HCT116 (cell line): ENCODE results near the gene FAM98C. TPM values are rescaled to one million over a fixed set of nuclear protein-coding genes. Genes with fewer than 3 reads are reported as not detected.

Experiments
- ATAC-seq: fragments of 200-7000 bp; cut with Tn5 transposase; 2 replicates; pipeline ENCODE4 v1.9.1; 2020; ENCODE audit warnings: mild to moderate bottlenecking, moderate library complexity
- BruUV-seq: library from RNA; stranded (reverse); fragments of 400-500 nt; replicated peaks from 2 replicates; lab custom pipeline; 2021; lab: Mats Ljungman, UMichigan
- CTCF ChIA-PET: fragments of 300-600 bp; sonication (Branson Sonifier 250); formaldehyde crosslinking; loops from one replicate; lab custom pipeline; 2021; ENCODE audit warnings: antibody characterized with exemption; lab: Charles Lee
- POLR2A ChIA-PET: fragments of 300-600, 350-600 bp; sonication (Branson Sonifier 250); formaldehyde crosslinking; loops from one replicate; lab custom pipeline; 2021; ENCODE audit warnings: antibody characterized with exemption; lab: Charles Lee
- RAD21 ChIA-PET, 2 experiments: fragments of 300-600 bp; sonication (Branson Sonifier 250); formaldehyde crosslinking; loops; one replicate each; lab custom pipeline; 2023; ENCODE audit warnings: low total read pairs in 2 of 2; ENCODE audit not compliant: uncharacterized antibody in 2 of 2, unreplicated experiment in 2 of 2, low non-redundant PET in 1 of 2; lab: Charles Lee
- DNase-seq: peaks from one replicate; pipeline ENCODE4 v3.0.0-alpha.2; 2010; ENCODE audit warnings: low read depth, low spot score
- H2AFZ ChIP-seq: fragments of 200-600 bp; shearing (Covaris generic), sonication (generic); 2 replicates; pipeline ENCODE4 v1.6.1; 2017; ENCODE audit warnings: low read depth, mixed run types, mixed read lengths, antibody characterized with exemption, low read length; ENCODE audit not compliant: poor library complexity, severe bottlenecking
- H3K27ac ChIP-seq: 2 replicates; pipeline ENCODE4 v1.5.1; 2012; ENCODE audit warnings: low read depth, low read length
- H3K27me3 ChIP-seq: fragments of 200-600 bp; sonication (generic); 2 replicates; pipeline ENCODE4 v1.6.1; 2016; ENCODE audit warnings: mixed run types, low read length, mixed read lengths; ENCODE audit not compliant: insufficient read depth
- H3K36me3 ChIP-seq, 2 experiments: fragments of 200-500 bp in 1 of 2; fragments of 200-600 bp in 1 of 2; sonication (Bioruptor generic) in 1 of 2; sonication (generic) in 1 of 2; 2 replicates each; pipeline versions ENCODE4 v1.5.1 to v1.6.1; 2014 to 2016; ENCODE audit warnings: low read length in 2 of 2, inconsistent platforms in 1 of 2, mixed read lengths in 1 of 2, mixed run types in 1 of 2; ENCODE audit not compliant: insufficient read depth in 2 of 2, control insufficient read depth in 1 of 2
- H3K4me1 ChIP-seq, 2 experiments: fragments of 200-600 bp in 1 of 2; sonication (generic) in 1 of 2; 2 replicates each; pipeline versions ENCODE4 v1.5.1 to v1.6.1; 2012 to 2017; ENCODE audit warnings: low read length in 2 of 2, inconsistent platforms in 1 of 2, mild to moderate bottlenecking in 1 of 2, mixed read lengths in 1 of 2, mixed run types in 1 of 2, moderate library complexity in 1 of 2; ENCODE audit not compliant: insufficient read depth in 2 of 2, control insufficient read depth in 1 of 2
- H3K4me2 ChIP-seq: fragments of 200-600 bp; sonication (generic); 2 replicates; pipeline ENCODE4 v1.6.1; 2017; ENCODE audit warnings: mixed run types, low read length, mixed read lengths
- H3K4me3 ChIP-seq, 2 experiments: fragments of 200-600 bp in 1 of 2; sonication (generic) in 1 of 2; replicated peaks in 1 of 2; 2 replicates each; pipeline ENCODE4 v1.5.1; 2011 to 2016; ENCODE audit warnings: low read length in 2 of 2, control low read depth in 1 of 2, low read depth in 1 of 2, mild to moderate bottlenecking in 1 of 2, mixed read lengths in 1 of 2, mixed run types in 1 of 2
- H3K79me2 ChIP-seq: fragments of 200-600 bp; sonication (generic); 2 replicates; pipeline ENCODE4 v1.6.1; 2017; ENCODE audit warnings: mild to moderate bottlenecking, mixed run types, low read length, moderate library complexity, mixed read lengths; ENCODE audit not compliant: insufficient read depth
- H3K9ac ChIP-seq: fragments of 200-600 bp; sonication (generic); 2 replicates; pipeline ENCODE4 v1.6.1; 2016; ENCODE audit warnings: low read length, mixed read lengths
- H3K9me2 ChIP-seq: fragments of 200-600 bp; sonication (generic), shearing (Covaris generic); 2 replicates; pipeline ENCODE4 v1.6.1; 2017; ENCODE audit warnings: mixed run types, mild to moderate bottlenecking, moderate library complexity; ENCODE audit not compliant: insufficient read depth
- H3K9me3 ChIP-seq, 2 experiments: fragments of 200-500 bp in 1 of 2; fragments of 200-600 bp in 1 of 2; sonication (Bioruptor generic) in 1 of 2; sonication (generic) in 1 of 2; 2 replicates each; pipeline ENCODE4 v1.6.1; 2014 to 2017; ENCODE audit warnings: low read length in 2 of 2, mixed read lengths in 2 of 2, inconsistent platforms in 1 of 2, low read depth in 1 of 2, mild to moderate bottlenecking in 1 of 2, mixed run types in 1 of 2, moderate library complexity in 1 of 2; ENCODE audit not compliant: control insufficient read depth in 1 of 2, insufficient read depth in 1 of 2
- H4K20me1 ChIP-seq: fragments of 200-600 bp; sonication (generic), shearing (Covaris generic); 2 replicates; pipeline ENCODE4 v1.6.1; 2017; ENCODE audit warnings: mixed run types, mild to moderate bottlenecking, moderate library complexity; ENCODE audit not compliant: insufficient read depth
- CBX3 ChIP-seq: IDR thresholded peaks from 2 replicates; pipeline ENCODE4 v1.6.1; 2012; ENCODE audit warnings: low read depth
- CEBPB ChIP-seq: IDR thresholded peaks from 2 replicates; pipeline ENCODE4 v1.6.1; 2012; ENCODE audit warnings: low read depth
- EZH2 ChIP-seq: fragments of 200-600 bp; sonication (generic); IDR thresholded peaks from 2 replicates; pipeline ENCODE4 v1.6.1; 2017; ENCODE audit warnings: antibody characterized with exemption, mixed run types
- JUND ChIP-seq: IDR thresholded peaks from 2 replicates; pipeline ENCODE4 v1.6.1; 2012
- POLR2A ChIP-seq: IDR thresholded peaks from 2 replicates; pipeline ENCODE4 v1.7.0; 2011; ENCODE audit warnings: borderline replicate concordance; ENCODE audit not compliant: insufficient read depth, insufficient read length; ENCODE audit errors: extremely low read depth
- SIN3A ChIP-seq: IDR thresholded peaks from 2 replicates; pipeline ENCODE4 v1.6.1; 2012; ENCODE audit warnings: low read depth
- SRF ChIP-seq: IDR thresholded peaks from 2 replicates; pipeline ENCODE4 v1.6.1; 2012; ENCODE audit warnings: low read depth
- TCF7L2 ChIP-seq: IDR thresholded peaks from 2 replicates; pipeline ENCODE4 v1.7.0; 2011; ENCODE audit warnings: borderline replicate concordance, inconsistent platforms; ENCODE audit not compliant: insufficient read depth, insufficient read length; ENCODE audit errors: extremely low read depth
- YY1 ChIP-seq: IDR thresholded peaks from 2 replicates; pipeline ENCODE4 v1.6.1; 2011; ENCODE audit warnings: low read length, low read depth, moderate library complexity, mild to moderate bottlenecking; ENCODE audit not compliant: insufficient replicate concordance; ENCODE audit errors: extremely low read depth
- ZFX ChIP-seq: fragments of 450-650 bp; IDR thresholded peaks from 2 replicates; pipeline ENCODE4 v1.6.1; 2017
- intact Hi-C: fragments of 100-400 bp; cut with micrococcal nuclease; formaldehyde crosslinking; loops from 2 replicates; pipeline ENCODE4 v1.10.0; 2022
- total RNA-seq: library from RNA; stranded (reverse); gene quantifications from one replicate; pipeline ENCODE4 v1.2.1, GENCODE V29; 2021; ENCODE audit not compliant: unreplicated experiment
- TF ChIP-seq, protein P1 (sequence below): IDR thresholded peaks from 2 replicates; pipeline ENCODE4 v1.6.1; 2012
- TF ChIP-seq, protein P2 (sequence below): IDR thresholded peaks from 2 replicates; pipeline ENCODE4 v1.6.1; 2012; ENCODE audit warnings: low read depth
- TF ChIP-seq, protein P3 (sequence below): IDR thresholded peaks from 2 replicates; pipeline ENCODE4 v1.6.1; 2012
- TF ChIP-seq, protein P4 (sequence below): IDR thresholded peaks from 2 replicates; pipeline ENCODE4 v1.6.1; 2011; ENCODE audit warnings: mild to moderate bottlenecking, low read length, moderate library complexity; ENCODE audit not compliant: insufficient replicate concordance; ENCODE audit errors: extremely low read depth

The FAM98C gene
- total RNA-seq, 1 experiment from 2014 or later: 33.8 TPM

DNA sequence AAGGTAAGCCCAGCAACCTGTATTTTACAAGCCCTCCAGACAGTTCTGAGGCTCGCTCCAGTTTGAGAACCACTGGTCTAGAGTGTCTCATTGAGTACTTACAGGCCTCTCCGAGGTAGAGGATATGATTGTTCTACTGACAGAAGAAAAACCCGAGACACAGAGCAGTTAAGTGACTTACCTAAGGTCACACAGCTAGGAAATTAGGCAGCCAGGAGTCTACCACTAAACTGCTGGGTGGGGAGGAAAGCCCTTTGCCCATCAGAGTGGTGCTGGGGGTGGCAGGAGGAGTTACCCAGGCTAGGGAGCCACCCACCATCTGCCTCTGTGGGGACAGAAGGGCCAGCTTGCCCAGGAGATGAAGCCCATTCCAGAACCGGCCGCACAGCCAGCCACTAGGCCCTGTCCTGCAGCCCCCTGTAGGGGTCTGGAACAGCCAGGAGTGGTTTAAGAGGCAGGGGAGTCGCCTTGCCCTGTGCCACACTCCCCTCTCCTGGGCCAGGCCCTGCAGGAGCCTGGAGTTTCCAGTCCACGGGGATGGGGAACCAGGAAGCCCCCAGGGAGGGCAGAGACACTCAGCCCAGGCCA lies 22.4 kb downstream of the FAM98C start:
- Histone ChIP-seq H3K9ac (no peak overlapping the region), H3K4me3 (no peak overlapping the region), H3K9me2 (no peaks in the 10 kb centered on the region), H3K79me2 (no peaks in the 10 kb centered on the region), H2AFZ (no peak overlapping the region), H3K27ac (no peak overlapping the region), H3K9me3 (no peaks in the 10 kb centered on the region), H3K4me1 (no peaks in the 10 kb centered on the region), H3K4me2 (no peak overlapping the region), H4K20me1 (no peaks in the 10 kb centered on the region), H3K27me3 (no peaks in the 10 kb centered on the region), H3K36me3 (no peaks in the 10 kb centered on the region)
- TF ChIP-seq TCF7L2 (no peak), SRF (no peak), CEBPB (no peak), EZH2 (no peak), SIN3A (no peak), CBX3 (no peak), YY1 (no peak), POLR2A (no peak), ZFX (no peak), JUND (no peak)
- TF ChIP-seq, protein P1, sequence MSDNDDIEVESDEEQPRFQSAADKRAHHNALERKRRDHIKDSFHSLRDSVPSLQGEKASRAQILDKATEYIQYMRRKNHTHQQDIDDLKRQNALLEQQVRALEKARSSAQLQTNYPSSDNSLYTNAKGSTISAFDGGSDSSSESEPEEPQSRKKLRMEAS: no peak
- TF ChIP-seq, protein P2, sequence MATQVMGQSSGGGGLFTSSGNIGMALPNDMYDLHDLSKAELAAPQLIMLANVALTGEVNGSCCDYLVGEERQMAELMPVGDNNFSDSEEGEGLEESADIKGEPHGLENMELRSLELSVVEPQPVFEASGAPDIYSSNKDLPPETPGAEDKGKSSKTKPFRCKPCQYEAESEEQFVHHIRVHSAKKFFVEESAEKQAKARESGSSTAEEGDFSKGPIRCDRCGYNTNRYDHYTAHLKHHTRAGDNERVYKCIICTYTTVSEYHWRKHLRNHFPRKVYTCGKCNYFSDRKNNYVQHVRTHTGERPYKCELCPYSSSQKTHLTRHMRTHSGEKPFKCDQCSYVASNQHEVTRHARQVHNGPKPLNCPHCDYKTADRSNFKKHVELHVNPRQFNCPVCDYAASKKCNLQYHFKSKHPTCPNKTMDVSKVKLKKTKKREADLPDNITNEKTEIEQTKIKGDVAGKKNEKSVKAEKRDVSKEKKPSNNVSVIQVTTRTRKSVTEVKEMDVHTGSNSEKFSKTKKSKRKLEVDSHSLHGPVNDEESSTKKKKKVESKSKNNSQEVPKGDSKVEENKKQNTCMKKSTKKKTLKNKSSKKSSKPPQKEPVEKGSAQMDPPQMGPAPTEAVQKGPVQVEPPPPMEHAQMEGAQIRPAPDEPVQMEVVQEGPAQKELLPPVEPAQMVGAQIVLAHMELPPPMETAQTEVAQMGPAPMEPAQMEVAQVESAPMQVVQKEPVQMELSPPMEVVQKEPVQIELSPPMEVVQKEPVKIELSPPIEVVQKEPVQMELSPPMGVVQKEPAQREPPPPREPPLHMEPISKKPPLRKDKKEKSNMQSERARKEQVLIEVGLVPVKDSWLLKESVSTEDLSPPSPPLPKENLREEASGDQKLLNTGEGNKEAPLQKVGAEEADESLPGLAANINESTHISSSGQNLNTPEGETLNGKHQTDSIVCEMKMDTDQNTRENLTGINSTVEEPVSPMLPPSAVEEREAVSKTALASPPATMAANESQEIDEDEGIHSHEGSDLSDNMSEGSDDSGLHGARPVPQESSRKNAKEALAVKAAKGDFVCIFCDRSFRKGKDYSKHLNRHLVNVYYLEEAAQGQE: no peak
- TF ChIP-seq, protein P3, sequence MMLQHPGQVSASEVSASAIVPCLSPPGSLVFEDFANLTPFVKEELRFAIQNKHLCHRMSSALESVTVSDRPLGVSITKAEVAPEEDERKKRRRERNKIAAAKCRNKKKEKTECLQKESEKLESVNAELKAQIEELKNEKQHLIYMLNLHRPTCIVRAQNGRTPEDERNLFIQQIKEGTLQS: no peak
- TF ChIP-seq, protein P4, sequence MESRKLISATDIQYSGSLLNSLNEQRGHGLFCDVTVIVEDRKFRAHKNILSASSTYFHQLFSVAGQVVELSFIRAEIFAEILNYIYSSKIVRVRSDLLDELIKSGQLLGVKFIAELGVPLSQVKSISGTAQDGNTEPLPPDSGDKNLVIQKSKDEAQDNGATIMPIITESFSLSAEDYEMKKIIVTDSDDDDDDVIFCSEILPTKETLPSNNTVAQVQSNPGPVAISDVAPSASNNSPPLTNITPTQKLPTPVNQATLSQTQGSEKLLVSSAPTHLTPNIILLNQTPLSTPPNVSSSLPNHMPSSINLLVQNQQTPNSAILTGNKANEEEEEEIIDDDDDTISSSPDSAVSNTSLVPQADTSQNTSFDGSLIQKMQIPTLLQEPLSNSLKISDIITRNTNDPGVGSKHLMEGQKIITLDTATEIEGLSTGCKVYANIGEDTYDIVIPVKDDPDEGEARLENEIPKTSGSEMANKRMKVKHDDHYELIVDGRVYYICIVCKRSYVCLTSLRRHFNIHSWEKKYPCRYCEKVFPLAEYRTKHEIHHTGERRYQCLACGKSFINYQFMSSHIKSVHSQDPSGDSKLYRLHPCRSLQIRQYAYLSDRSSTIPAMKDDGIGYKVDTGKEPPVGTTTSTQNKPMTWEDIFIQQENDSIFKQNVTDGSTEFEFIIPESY: no peak
- CTCF ChIA-PET: no interaction called here
- POLR2A ChIA-PET: no interaction called here
- RAD21 ChIA-PET: no interaction called here
- BruUV-seq: no TSS peak
- ATAC-seq (no peak), DNase-seq (no peak)
- intact Hi-C loops: no loop called here
